Chondrocyte (in vitro differentiated cells): Measurements from ENCODE around the gene DHX30. TPM values are rescaled to one million over a fixed set of nuclear protein-coding genes. Genes with fewer than 3 reads are reported as not detected.
A peak's percentile ranks its signal among the peaks of the same experiment; 100 is the strongest.

Experiments
- DNase-seq: peaks from one replicate; pipeline ENCODE4 v3.0.0; 2021; ENCODE audit warnings: mixed read lengths, low spot score
- H3K27ac Mint-ChIP-seq: one replicate; pipeline ENCODE4 v1.8.0; 2021; ENCODE audit warnings: mild to moderate bottlenecking, moderate library complexity, mixed read lengths; ENCODE audit not compliant: unreplicated experiment
- H3K27me3 Mint-ChIP-seq: 2 replicates; pipeline ENCODE4 v1.8.0; 2021; ENCODE audit warnings: low read depth, mixed read lengths
- H3K36me3 Mint-ChIP-seq: 2 replicates; pipeline ENCODE4 v1.8.0; 2021; ENCODE audit warnings: low read depth, mixed read lengths
- H3K4me1 Mint-ChIP-seq: 2 replicates; pipeline ENCODE4 v1.8.0; 2021; ENCODE audit warnings: low read depth, mild to moderate bottlenecking, mixed read lengths
- H3K4me3 Mint-ChIP-seq: one replicate; pipeline ENCODE4 v1.8.0; 2021; ENCODE audit warnings: mild to moderate bottlenecking, moderate library complexity, mixed read lengths; ENCODE audit not compliant: unreplicated experiment
- H3K9me3 Mint-ChIP-seq: 2 replicates; pipeline ENCODE4 v1.8.0; 2021; ENCODE audit warnings: low read depth, mixed read lengths
- total RNA-seq: library from RNA; stranded (reverse); gene quantifications from 3 replicates; pipeline ENCODE4 v1.2.1, GENCODE V29; 2021
- TF ChIP-seq, protein P1 (sequence below): fragments of 200-600 bp; sonication (generic); IDR thresholded peaks from 2 replicates; pipeline ENCODE4 v1.5.0; 2021; ENCODE audit warnings: antibody characterized with exemption, mild to moderate bottlenecking, moderate library complexity

DHX30 gene
- total RNA-seq, 1 donor from 2014 or later: 44.8 TPM

DNA sequence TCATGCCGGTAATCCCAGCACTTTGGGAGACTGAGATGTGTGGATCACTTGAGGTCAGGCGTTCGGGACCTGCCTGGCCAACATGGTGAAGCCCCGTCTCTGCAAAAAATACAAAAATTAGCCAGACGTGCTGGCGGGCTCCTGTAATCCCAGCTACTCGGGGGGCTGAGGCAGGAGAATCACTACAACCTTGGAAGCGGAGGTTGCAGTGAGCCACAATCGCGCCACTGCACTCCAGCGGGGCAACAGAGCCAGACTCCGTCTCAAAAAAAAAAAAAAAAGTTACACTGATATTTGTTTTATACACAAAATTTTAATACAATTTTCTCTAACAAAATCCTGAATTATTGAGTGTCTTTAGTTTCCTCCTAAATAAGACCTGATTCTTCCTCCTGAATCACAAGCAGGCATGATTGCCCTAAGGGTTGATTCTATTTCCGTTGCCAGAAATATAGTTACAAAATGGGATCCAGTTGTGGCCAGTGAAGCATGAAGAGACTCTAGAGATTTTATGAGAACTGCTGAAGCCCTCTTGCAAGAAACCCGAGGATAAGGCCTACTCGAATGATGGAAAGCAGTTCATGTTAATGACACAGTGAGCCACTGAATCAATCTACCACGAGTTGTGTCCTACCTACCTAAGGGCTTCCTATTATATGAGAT lies 11.6 kb upstream of the DHX30 start:
- TF ChIP-seq, protein P1, sequence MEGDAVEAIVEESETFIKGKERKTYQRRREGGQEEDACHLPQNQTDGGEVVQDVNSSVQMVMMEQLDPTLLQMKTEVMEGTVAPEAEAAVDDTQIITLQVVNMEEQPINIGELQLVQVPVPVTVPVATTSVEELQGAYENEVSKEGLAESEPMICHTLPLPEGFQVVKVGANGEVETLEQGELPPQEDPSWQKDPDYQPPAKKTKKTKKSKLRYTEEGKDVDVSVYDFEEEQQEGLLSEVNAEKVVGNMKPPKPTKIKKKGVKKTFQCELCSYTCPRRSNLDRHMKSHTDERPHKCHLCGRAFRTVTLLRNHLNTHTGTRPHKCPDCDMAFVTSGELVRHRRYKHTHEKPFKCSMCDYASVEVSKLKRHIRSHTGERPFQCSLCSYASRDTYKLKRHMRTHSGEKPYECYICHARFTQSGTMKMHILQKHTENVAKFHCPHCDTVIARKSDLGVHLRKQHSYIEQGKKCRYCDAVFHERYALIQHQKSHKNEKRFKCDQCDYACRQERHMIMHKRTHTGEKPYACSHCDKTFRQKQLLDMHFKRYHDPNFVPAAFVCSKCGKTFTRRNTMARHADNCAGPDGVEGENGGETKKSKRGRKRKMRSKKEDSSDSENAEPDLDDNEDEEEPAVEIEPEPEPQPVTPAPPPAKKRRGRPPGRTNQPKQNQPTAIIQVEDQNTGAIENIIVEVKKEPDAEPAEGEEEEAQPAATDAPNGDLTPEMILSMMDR: no peak
- H3K27me3 Mint-ChIP-seq: no peaks in the 10 kb centered on the region
- no peak for DNase-seq

GRCh38 chr3:47792699-47793098 lies 10.2 kb upstream of the DHX30 start:
- H3K4me3 Mint-ChIP-seq: no peak overlapping the region
- H3K4me1 Mint-ChIP-seq: peaks cover 2% of the 10 kb centered on the region
- TF ChIP-seq, protein P1: no peak
- no peak overlapping the region for H3K27ac Mint-ChIP-seq
- peaks cover 6% of the 10 kb centered on the region for H3K9me3 Mint-ChIP-seq
- H3K36me3 Mint-ChIP-seq: no peaks in the 10 kb centered on the region
- H3K27me3 Mint-ChIP-seq: no peaks in the 10 kb centered on the region
- DNase-seq: no peak

More for the DNA sequence above, 11.6 kb upstream of the DHX30 start:
- peaks cover 6% of the 10 kb centered on the region for H3K9me3 Mint-ChIP-seq
- peaks cover 2% of the 10 kb centered on the region for H3K4me1 Mint-ChIP-seq
- H3K36me3 Mint-ChIP-seq: no peaks in the 10 kb centered on the region
- H3K4me3 Mint-ChIP-seq: no peak overlapping the region
- no peak overlapping the region for H3K27ac Mint-ChIP-seq

GRCh38 chr3:47794544-47794943 lies 8.4 kb upstream of the DHX30 start:
- DNase-seq: no peak
- H3K9me3 Mint-ChIP-seq: peaks cover 6% of the 10 kb centered on the region
- no peaks in the 10 kb centered on the region for H3K27me3 Mint-ChIP-seq
- TF ChIP-seq, protein P1: no peak
- no peaks in the 10 kb centered on the region for H3K36me3 Mint-ChIP-seq
- no peak overlapping the region for H3K27ac Mint-ChIP-seq
- no peak overlapping the region for H3K4me3 Mint-ChIP-seq
- no peaks in the 10 kb centered on the region for H3K4me1 Mint-ChIP-seq

GRCh38 chr3:47799733-47800132 lies 3.2 kb upstream of the DHX30 start:
- Mint-ChIP-seq H3K27me3 (no peaks in the 10 kb centered on the region), H3K27ac (no peak overlapping the region), H3K4me3 (no peak overlapping the region), H3K4me1 (peaks cover 25% of the 10 kb centered on the region), H3K36me3 (no peaks in the 10 kb centered on the region), H3K9me3 (no peaks in the 10 kb centered on the region)
- peak; percentile 33 for DNase-seq
- TF ChIP-seq, protein P1: peak; percentile 66

DNA sequence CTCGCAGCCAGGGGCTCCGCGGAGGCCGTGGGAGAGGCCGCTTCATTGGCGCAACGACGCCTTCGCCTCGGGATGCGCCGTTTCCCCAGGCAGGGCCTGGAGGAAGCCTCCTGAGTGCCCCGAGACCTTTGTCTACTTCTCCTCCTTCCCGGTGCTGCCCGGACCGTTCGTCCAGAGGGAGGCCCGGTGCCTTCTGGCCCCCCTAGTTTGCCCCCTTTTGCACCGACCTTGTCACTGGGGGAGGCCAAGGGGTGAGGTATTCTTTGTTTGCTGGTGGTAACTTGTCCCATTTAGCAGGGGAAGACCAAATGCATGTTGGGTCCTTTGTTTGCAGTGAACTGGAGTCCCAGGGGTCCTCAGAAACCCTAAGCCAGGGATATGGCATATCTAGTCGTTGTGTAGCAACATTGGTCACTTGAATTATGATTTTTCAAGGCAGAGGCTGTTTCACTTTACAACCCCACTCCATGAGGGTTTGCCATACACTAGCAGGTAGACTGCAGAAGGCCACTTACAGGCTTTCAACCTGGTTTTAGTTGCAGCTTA lies 615 bp downstream of the DHX30 start:
- Mint-ChIP-seq H3K4me3 (peak overlapping the region; percentile 98), H3K27ac (peak overlapping the region; percentile 98), H3K27me3 (no peaks in the 10 kb centered on the region), H3K36me3 (no peaks in the 10 kb centered on the region), H3K9me3 (no peaks in the 10 kb centered on the region), H3K4me1 (peaks cover 26% of the 10 kb centered on the region)
- TF ChIP-seq, protein P1: no peak
- DNase-seq: no peak
